Hepatocyte (in vitro differentiated cells): Measurements from ENCODE around the gene COG4. TPM values are rescaled to one million over a fixed set of nuclear protein-coding genes. Genes with fewer than 3 reads are reported as not detected.
A peak's percentile ranks its signal among the peaks of the same experiment; 100 is the strongest.

Experiments used
- DNase-seq: peaks from one replicate; pipeline ENCODE4 v3.0.0-alpha.2; 2016; ENCODE audit warnings: low spot score
- H2AFZ ChIP-seq: fragments of 200-600 bp; sonication (generic); 2 replicates; pipeline ENCODE4 v1.6.0; 2016; ENCODE audit warnings: antibody characterized with exemption, mild to moderate bottlenecking
- H3K27ac ChIP-seq: fragments of 200-600 bp; sonication (generic); 2 replicates; pipeline ENCODE4 v1.5.1; 2016; ENCODE audit warnings: mild to moderate bottlenecking
- H3K27me3 ChIP-seq: fragments of 200-600 bp; sonication (generic); 2 replicates; pipeline ENCODE4 v1.6.1; 2016
- H3K36me3 ChIP-seq: fragments of 200-600 bp; sonication (generic); replicated peaks from 2 replicates; pipeline ENCODE4 v1.5.1; 2016; ENCODE audit warnings: low read depth; ENCODE audit not compliant: insufficient read depth
- H3K4me1 ChIP-seq: fragments of 200-600 bp; sonication (generic); 2 replicates; pipeline ENCODE4 v1.5.1; 2016; ENCODE audit warnings: mild to moderate bottlenecking, moderate library complexity; ENCODE audit not compliant: insufficient read depth
- H3K4me2 ChIP-seq: fragments of 200-600 bp; sonication (generic); 2 replicates; pipeline ENCODE4 v1.6.0; 2016
- H3K4me3 ChIP-seq: fragments of 200-600 bp; sonication (generic); 2 replicates; pipeline ENCODE4 v1.5.1; 2016; ENCODE audit warnings: mild to moderate bottlenecking
- H3K79me2 ChIP-seq: fragments of 200-600 bp; sonication (generic); 2 replicates; pipeline ENCODE4 v1.6.0; 2017; ENCODE audit warnings: mild to moderate bottlenecking
- H3K9me2 ChIP-seq: fragments of 200-600 bp; sonication (generic); replicated peaks from 2 replicates; pipeline ENCODE4 v1.6.0; 2017; ENCODE audit warnings: mild to moderate bottlenecking; ENCODE audit not compliant: insufficient read depth
- H3K9me3 ChIP-seq: fragments of 200-600 bp; sonication (generic); 2 replicates; pipeline ENCODE4 v1.5.1; 2016; ENCODE audit warnings: low read depth, mild to moderate bottlenecking
- H4K20me1 ChIP-seq: fragments of 200-600 bp; sonication (generic); 2 replicates; pipeline ENCODE4 v1.6.0; 2016; ENCODE audit warnings: mild to moderate bottlenecking; ENCODE audit not compliant: insufficient read depth, poor library complexity, severe bottlenecking
- CTCF ChIP-seq: fragments of 200-600 bp; sonication (generic); IDR thresholded peaks from 2 replicates; pipeline ENCODE4 v1.5.1; 2016; ENCODE audit warnings: antibody characterized with exemption, mild to moderate bottlenecking; ENCODE audit not compliant: poor library complexity
- EZH2 ChIP-seq: fragments of 200-600 bp; sonication (generic); IDR thresholded peaks from 2 replicates; pipeline ENCODE4 v1.6.1; 2016; ENCODE audit warnings: antibody characterized with exemption, mild to moderate bottlenecking, borderline replicate concordance
- EZH2phosphoT487 ChIP-seq: fragments of 200-600 bp; sonication (generic); IDR thresholded peaks from one replicate; pipeline ENCODE4 v1.6.1; 2018; ENCODE audit warnings: antibody characterized with exemption, mild to moderate bottlenecking, low read depth, moderate library complexity; ENCODE audit not compliant: unreplicated experiment, severe bottlenecking
- WGBS: methylation state at CpG from one replicate; pipeline ENCODE4 v1.1.6; 2016; ENCODE audit warnings: low lambda C conversion rate; ENCODE audit errors: missing lambda C conversion rate; 5-methylcytosine and 5-hydroxymethylcytosine counted together
- polyA plus RNA-seq: library from polyadenylated mRNA; unstranded; fragments of >200 nt; fragmentation: Nextera tagmentation; extraction: Ambion mirVana; gene quantifications from 2 replicates; pipeline ENCODE4 v1.2.1, GENCODE V29; 2016
- total RNA-seq: library from RNA; depleted of rRNA; stranded (reverse); fragments of >200 nt; gene quantifications from 2 replicates; pipeline ENCODE4 v1.2.3, GENCODE V29; 2014

Gene COG4
- total and polyA plus RNA-seq, 2 experiments from 2014 or later = 45.9 to 48.9 TPM

DNA sequence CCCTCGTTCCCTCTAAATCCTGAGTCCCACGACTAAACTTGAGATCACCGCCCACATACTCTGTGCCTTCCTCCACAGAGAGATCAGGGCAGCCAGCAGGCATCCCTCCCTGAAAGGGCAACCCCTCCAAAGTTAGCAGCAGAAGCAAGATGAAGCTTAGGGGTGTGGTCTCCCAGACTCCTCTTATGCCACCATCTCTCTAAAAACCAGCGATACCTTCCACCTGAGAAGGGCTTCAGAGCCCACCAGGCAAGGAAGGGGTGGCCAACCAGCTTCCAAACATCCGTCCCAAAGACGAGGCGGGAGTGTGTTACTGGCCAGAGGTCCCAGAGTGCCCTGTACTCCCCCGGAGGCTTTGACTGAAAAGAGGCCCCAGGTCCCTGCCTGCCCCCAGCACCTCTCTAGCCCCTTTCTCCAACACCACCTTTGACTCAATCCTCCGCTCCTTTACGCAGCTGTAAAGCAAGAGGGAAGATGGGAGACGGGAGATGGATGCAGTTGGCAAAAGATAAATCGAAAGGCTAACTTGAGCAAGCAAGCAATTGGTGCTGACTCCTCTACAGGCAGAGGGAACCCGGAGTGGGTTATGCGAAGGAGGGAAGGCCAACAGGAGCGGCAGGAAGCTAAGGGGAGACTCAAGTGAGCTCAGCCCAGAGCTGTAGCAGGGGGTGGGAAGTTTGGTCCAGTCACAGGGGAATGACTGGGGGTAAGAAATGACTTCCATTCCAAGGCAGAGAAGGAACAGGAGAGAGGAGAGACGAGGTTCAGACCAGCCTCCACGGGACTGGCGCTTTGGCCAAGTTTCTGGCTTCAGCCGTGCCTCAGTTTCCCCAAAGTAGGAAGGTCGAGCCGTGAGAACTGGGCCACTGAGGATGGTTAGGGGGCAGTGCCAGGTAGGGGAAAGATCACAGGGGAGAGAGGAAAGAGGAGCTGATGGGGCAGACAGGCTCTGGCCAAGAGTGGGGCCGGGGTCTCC is 85.5 kb downstream of the COG4 start:
- peaks cover 5% of the 10 kb centered on the region for H4K20me1 ChIP-seq
- peak overlapping the region; percentile 26 for H2AFZ ChIP-seq
- no peaks in the 10 kb centered on the region for H3K27me3 ChIP-seq
- peak overlapping the region; percentile 75 for H3K27ac ChIP-seq
- peaks cover 46% of the 10 kb centered on the region for H3K4me1 ChIP-seq
- WGBS = 16% methylated on average over 22 of the region's 22 CpGs
- DNase-seq = no peak
- peak overlapping the region; percentile 95 for H3K4me2 ChIP-seq
- H3K9me2 ChIP-seq = no peaks in the 10 kb centered on the region
- peaks cover 55% of the 10 kb centered on the region for H3K79me2 ChIP-seq
- H3K36me3 ChIP-seq = no peaks in the 10 kb centered on the region
- TF ChIP-seq EZH2phosphoT487 (no peak), EZH2 (no peak), CTCF (no peak)
- no peaks in the 10 kb centered on the region for H3K9me3 ChIP-seq
- peak overlapping the region; percentile 74 for H3K4me3 ChIP-seq

GRCh38 chr16:70437017-70437581 is 86.3 kb downstream of the COG4 start:
- peaks cover 6% of the 10 kb centered on the region for H4K20me1 ChIP-seq
- peak overlapping the region; percentile 75 for H3K27ac ChIP-seq
- no peaks in the 10 kb centered on the region for H3K9me3 ChIP-seq
- TF ChIP-seq EZH2 (no peak), EZH2phosphoT487 (no peak), CTCF (no peak)
- peaks cover 62% of the 10 kb centered on the region for H3K79me2 ChIP-seq
- no peaks in the 10 kb centered on the region for H3K27me3 ChIP-seq
- DNase-seq = peak; percentile 72
- H3K4me3 ChIP-seq = no peak overlapping the region
- WGBS = 22% methylated on average over 5 of the region's 5 CpGs
- H3K4me1 ChIP-seq = peaks cover 53% of the 10 kb centered on the region
- H3K36me3 ChIP-seq = no peaks in the 10 kb centered on the region
- no peak overlapping the region for H2AFZ ChIP-seq
- H3K4me2 ChIP-seq = peak overlapping the region; percentile 95
- no peaks in the 10 kb centered on the region for H3K9me2 ChIP-seq

- H3K27me3 ChIP-seq = no peaks in the 10 kb centered on the region
- no peak overlapping the region for H3K4me3 ChIP-seq
- H2AFZ ChIP-seq = no peak overlapping the region
- H3K9me3 ChIP-seq = no peaks in the 10 kb centered on the region
- no peak for DNase-seq
- H3K4me2 ChIP-seq = no peak overlapping the region
- peaks cover 87% of the 10 kb centered on the region for H3K79me2 ChIP-seq
- peaks cover 71% of the 10 kb centered on the region for H3K4me1 ChIP-seq
- no peaks in the 10 kb centered on the region for H3K9me2 ChIP-seq
- TF ChIP-seq CTCF = no peak
- TF ChIP-seq EZH2phosphoT487 = no peak
- no peak for TF ChIP-seq EZH2
- peaks cover 6% of the 10 kb centered on the region for H4K20me1 ChIP-seq
- peak overlapping the region; percentile 74 for H3K27ac ChIP-seq
- 97% methylated on average over 6 of the region's 6 CpGs for WGBS
- H3K36me3 ChIP-seq = no peaks in the 10 kb centered on the region
Measured at GRCh38 chr16:70434484-70435260, 88.7 kb downstream of the COG4 start.
